Upper lobe of left lung (tissue), 6 donors: ENCODE data around the gene CDH10. TPM values are rescaled to one million over a fixed set of nuclear protein-coding genes. Genes with fewer than 3 reads are reported as not detected.
A peak's percentile ranks its signal among the peaks of the same experiment; 100 is the strongest.

ENCODE experiments used
- ATAC-seq, 2 donors: fragments of 200-7000 bp; cut with Tn5 transposase; one replicate each; pipeline ENCODE4 v1.9.1; 2022; ENCODE audit warnings: mild to moderate bottlenecking in 2 of 2, moderate library complexity in 2 of 2; ENCODE audit not compliant: low FRiP score in 2 of 2
- DNase-seq, 2 donors: peaks; one replicate each; pipeline ENCODE4 v3.0.0-alpha.2; 2019 to 2020
- H3K27ac ChIP-seq, 4 donors: fragments of 200-600 bp; sonication (generic); one replicate each; pipeline ENCODE4 v1.5.1; 2016 to 2019
- H3K27me3 ChIP-seq, 4 donors: fragments of 200-600 bp; sonication (generic); one replicate each; pipeline ENCODE4 v1.5.1; 2017 to 2019
- H3K36me3 ChIP-seq, 4 donors: fragments of 200-600 bp; sonication (generic); one replicate each; pipeline ENCODE4 v1.5.1; 2016 to 2019
- H3K4me1 ChIP-seq, 4 donors: fragments of 200-600 bp; sonication (generic); one replicate each; pipeline ENCODE4 v1.5.1; 2018 to 2019
- H3K4me3 ChIP-seq, 4 donors: fragments of 200-600 bp; sonication (generic); one replicate each; pipeline ENCODE4 v1.5.1; 2017 to 2019; ENCODE audit warnings: mild to moderate bottlenecking in 2 of 4, moderate library complexity in 1 of 4
- H3K9me3 ChIP-seq, 4 donors: fragments of 200-600 bp; sonication (generic); one replicate each; pipeline ENCODE4 v1.5.1; 2018 to 2019
- CTCF ChIP-seq, 6 experiments: fragments of 450-650 bp in 4 of 6; fragments of 200-600 bp in 2 of 6; sonication (generic) in 2 of 6; IDR thresholded peaks; one replicate each; pipeline ENCODE4 v1.5.1; 2016 to 2019; ENCODE audit warnings: antibody characterized with exemption in 6 of 6
- EP300 ChIP-seq, 4 donors: sonication (generic); formaldehyde crosslinking; IDR thresholded peaks; one replicate each; pipeline ENCODE4 v1.5.1; 2017; ENCODE audit warnings: antibody characterized with exemption in 4 of 4, control low read depth in 2 of 4
- POLR2A ChIP-seq, 4 donors: fragments of 450-650 bp; IDR thresholded peaks; one replicate each; pipeline ENCODE4 v1.5.1; 2016 to 2017; ENCODE audit warnings: antibody characterized with exemption in 4 of 4, mild to moderate bottlenecking in 2 of 4
- POLR2AphosphoS5 ChIP-seq, 2 donors: sonication (generic); formaldehyde crosslinking; IDR thresholded peaks; one replicate each; pipeline ENCODE4 v1.5.1; 2017; ENCODE audit warnings: antibody characterized with exemption in 2 of 2
- WGBS, 2 donors: methylation state at CpG; one replicate each; pipeline ENCODE4 v1.1.5; 2017 to 2018; 5-methylcytosine and 5-hydroxymethylcytosine counted together
- total RNA-seq, 6 donors: library from RNA; depleted of rRNA in 4 of 6; stranded (reverse); fragments of >200 nt in 4 of 6; gene quantifications; one replicate each; pipeline versions ENCODE4 v1.1.0 to v1.2.1, GENCODE V29; 2016 to 2021
- donor health status: DM: no; HTN: no; CAD: no; lungs with moderate emphysema.
- donor health status: DM: no; HTN: yes; CAD: no; lungs with severe emphysema.

Gene CDH10
- total RNA-seq = under 1 TPM in 4 of 6 donors, not detected in 2; 0.26 to 0.78 (median 0.52) TPM

GRCh38 chr5:24644761-24645160 is at the start of gene CDH10:
Gene CDH10, minus strand, starts transcription at chr5:24644978. Its CDS starts 51,488 bp downstream, at chr5:24593490.
- ATAC-seq (no peak), DNase-seq (no peak)
- Histone ChIP-seq H3K4me1 (peaks cover 0 to 6% (median 2%) of the 10 kb centered on the region in 4 donors), H3K27ac (no peak within 1 kb of the TSS), H3K9me3 (no peaks in the 10 kb centered on the region), H3K36me3 (no peaks in the 10 kb centered on the region), H3K27me3 (no peaks in the 10 kb centered on the region), H3K4me3 (peak within 1 kb of the TSS in 2 of 4 donors; percentile 19 to 36)
- TF ChIP-seq POLR2A (IDR thresholded peaks at IDR 0.05) (no peak), POLR2AphosphoS5 (IDR thresholded peaks at IDR 0.05) (no peak), CTCF (IDR thresholded peaks at IDR 0.05) (no peak), EP300 (IDR thresholded peaks at IDR 0.05) (no peak)
- WGBS, 2 donors = 1 to 3% methylated on average over 14 of the region's 14 CpGs

GRCh38 chr5:24693609-24694008 is 48.8 kb upstream of the CDH10 start:
- H3K36me3 ChIP-seq = no peaks in the 10 kb centered on the region
- no peak for DNase-seq
- TF ChIP-seq CTCF (IDR thresholded peaks at IDR 0.05) (no peak), EP300 (IDR thresholded peaks at IDR 0.05) (no peak), POLR2AphosphoS5 (IDR thresholded peaks at IDR 0.05) (no peak), POLR2A (IDR thresholded peaks at IDR 0.05) (no peak)
- no peaks in the 10 kb centered on the region for H3K27me3 ChIP-seq
- H3K4me1 ChIP-seq = no peaks in the 10 kb centered on the region
- H3K27ac ChIP-seq = no peak overlapping the region
- ATAC-seq = no peak
- H3K9me3 ChIP-seq = no peaks in the 10 kb centered on the region
- H3K4me3 ChIP-seq = no peak overlapping the region

GRCh38 chr5:24691074-24691473 is 46.3 kb upstream of the CDH10 start:
- peaks cover 0 to 16% (median 7%) of the 10 kb centered on the region in 4 donors for H3K9me3 ChIP-seq
- ATAC-seq (no peak), DNase-seq (no peak)
- no peaks in the 10 kb centered on the region for H3K4me1 ChIP-seq
- no peaks in the 10 kb centered on the region for H3K27me3 ChIP-seq
- H3K4me3 ChIP-seq = no peak overlapping the region
- H3K27ac ChIP-seq = no peak overlapping the region
- no peak for TF ChIP-seq EP300 (IDR thresholded peaks at IDR 0.05)
- TF ChIP-seq POLR2AphosphoS5 (IDR thresholded peaks at IDR 0.05) = no peak
- WGBS, 2 donors = 93% methylated on average over 4 of the region's 4 CpGs
- H3K36me3 ChIP-seq = no peaks in the 10 kb centered on the region

GRCh38 chr5:24681106-24681505 is 36.3 kb upstream of the CDH10 start:
- DNase-seq = no peak
- peaks cover 0 to 13% (median 3%) of the 10 kb centered on the region in 4 donors for H3K9me3 ChIP-seq
- TF ChIP-seq POLR2AphosphoS5 (IDR thresholded peaks at IDR 0.05) = no peak
- TF ChIP-seq EP300 (IDR thresholded peaks at IDR 0.05) = no peak
- H3K4me3 ChIP-seq = no peak overlapping the region
- no peak overlapping the region for H3K27ac ChIP-seq
- H3K36me3 ChIP-seq = no peaks in the 10 kb centered on the region
- WGBS, 2 donors = 44 to 63% methylated on average over 1 of the region's 1 CpG
- no peaks in the 10 kb centered on the region for H3K4me1 ChIP-seq
- no peaks in the 10 kb centered on the region for H3K27me3 ChIP-seq
- no peak for ATAC-seq

- H3K4me1 ChIP-seq = no peaks in the 10 kb centered on the region
- no peak overlapping the region for H3K27ac ChIP-seq
- TF ChIP-seq POLR2AphosphoS5 (IDR thresholded peaks at IDR 0.05) = no peak
- no peak for TF ChIP-seq EP300 (IDR thresholded peaks at IDR 0.05)
- no peak for TF ChIP-seq CTCF (IDR thresholded peaks at IDR 0.05)
- TF ChIP-seq POLR2A (IDR thresholded peaks at IDR 0.05) = no peak
- ATAC-seq (no peak), DNase-seq (no peak)
- H3K27me3 ChIP-seq = no peaks in the 10 kb centered on the region
- no peaks in the 10 kb centered on the region for H3K9me3 ChIP-seq
- H3K36me3 ChIP-seq = no peaks in the 10 kb centered on the region
- WGBS, 2 donors = 89 to 92% methylated on average over 4 of the region's 4 CpGs
- H3K4me3 ChIP-seq = no peak overlapping the region
Observed at GRCh38 chr5:24668050-24668449, 23.3 kb upstream of the CDH10 start.

- no peak for TF ChIP-seq CTCF (IDR thresholded peaks at IDR 0.05)
- no peak for TF ChIP-seq POLR2A (IDR thresholded peaks at IDR 0.05)
- no peak for TF ChIP-seq POLR2AphosphoS5 (IDR thresholded peaks at IDR 0.05)
- TF ChIP-seq EP300 (IDR thresholded peaks at IDR 0.05) = no peak
- WGBS, 2 donors = 67 to 70% methylated on average over 3 of the region's 3 CpGs
- Histone ChIP-seq H3K4me3 (no peak overlapping the region), H3K36me3 (no peaks in the 10 kb centered on the region), H3K27ac (no peak overlapping the region), H3K9me3 (no peaks in the 10 kb centered on the region), H3K4me1 (peaks cover 0 to 6% (median 2%) of the 10 kb centered on the region in 4 donors), H3K27me3 (no peaks in the 10 kb centered on the region)
- no peak for DNase-seq
- no peak for ATAC-seq
Observed at GRCh38 chr5:24649531-24649930, 4.8 kb upstream of the CDH10 start.
